ENCODE results near the gene TOP2A.
"Not testable (repeated sequence)": the region's sequence is repeated elsewhere in the genome, so short reads cannot be mapped to it uniquely, and the experiment has no call there.

TOP2A gene

GRCh38 chr17:40374821-40375498 is 42.7 kb downstream of the TOP2A start:
- DNase-seq: no peak

- DNase-seq: no peak
Measured at GRCh38 chr17:40373999-40374398, 43.7 kb downstream of the TOP2A start.

GRCh38 chr17:40373324-40373723 is 44.4 kb downstream of the TOP2A start:
- DNase-seq: no peak

GRCh38 chr17:40372644-40373043 is 45.1 kb downstream of the TOP2A start:
- DNase-seq: not testable (repeated sequence)

- no peak for DNase-seq
Measured at GRCh38 chr17:40372031-40372430, 45.7 kb downstream of the TOP2A start.

- DNase-seq: no peak
Measured at GRCh38 chr17:40371261-40371929, 46.3 kb downstream of the TOP2A start.

- no peak for DNase-seq
Measured at GRCh38 chr17:40369923-40370322, 47.8 kb downstream of the TOP2A start.

- not testable (repeated sequence) for DNase-seq
Measured at GRCh38 chr17:40367728-40368127, 50.0 kb downstream of the TOP2A start.

GRCh38 chr17:40366861-40367518 is 50.7 kb downstream of the TOP2A start:
- no peak for DNase-seq

GRCh38 chr17:40366076-40366860 is 51.4 kb downstream of the TOP2A start:
- no peak for DNase-seq

- DNase-seq: no peak
Measured at GRCh38 chr17:40364906-40365305, 52.8 kb downstream of the TOP2A start.

GRCh38 chr17:40364121-40364861 is 53.4 kb downstream of the TOP2A start, which contains the start of gene GJD3:
TSS of gene GJD3 (minus strand) at chr17:40364737. CDS start at chr17:40363815, 922 bp downstream.
- no peak for DNase-seq

GRCh38 chr17:40363111-40363827 is 54.4 kb downstream of the TOP2A start:
- DNase-seq: no peak

- DNase-seq: peak; percentile 31
Measured at GRCh38 chr17:40362696-40363110, 55.0 kb downstream of the TOP2A start.

- no peak for DNase-seq
Measured at GRCh38 chr17:40361925-40362695, 55.6 kb downstream of the TOP2A start.

- DNase-seq: no peak
Measured at GRCh38 chr17:40361063-40361924, 56.4 kb downstream of the TOP2A start.

GRCh38 chr17:40360091-40360490 is 57.6 kb downstream of the TOP2A start:
- no peak for DNase-seq

- peak; percentile 53 for DNase-seq
Measured at GRCh38 chr17:40358323-40359038, 59.2 kb downstream of the TOP2A start.
